ENCODE results near the gene XIRP2.

GRCh38 chr2:167069855-167070254 lies 181.6 kb downstream of the XIRP2 start:
- TF ChIP-seq POLR2A (IDR thresholded peaks at IDR 0.05; ENCODE audit: low read depth, low read length), result no peak
- no peak for TF ChIP-seq POLR2AphosphoS5 (IDR thresholded peaks at IDR 0.05; ENCODE audit: low read depth, low read length)
- no peak for TF ChIP-seq TAF1 (IDR thresholded peaks at IDR 0.05; ENCODE audit: borderline replicate concordance, low read depth, low read length)

Measured in GM12892 (cell line).